ENCODE data around the gene CYYR1.

- TF ChIP-seq CTCF (IDR thresholded peaks at IDR 0.05) (no peak), POLR2A (IDR thresholded peaks at IDR 0.05) (no peak)
These were observed 8.0 kb downstream of the CYYR1 start for GRCh38 chr21:26565111-26565510.

Data from Peyer's patch (tissue), 4 donors.